Right renal pelvis (tissue), 4 donors: Measurements from ENCODE around the gene C1orf21. TPM values are rescaled to one million over a fixed set of nuclear protein-coding genes. Genes with fewer than 3 reads are reported as not detected.
A peak's percentile ranks its signal among the peaks of the same experiment; 100 is the strongest.
"Not testable (repeated sequence)": the region's sequence is repeated elsewhere in the genome, so short reads cannot be mapped to it uniquely, and the experiment has no call there.

Experiments used
- DNase-seq, 4 donors: peaks; one replicate each; pipeline ENCODE4 v3.0.0-alpha.2; 2013; ENCODE audit warnings: low read depth in 4 of 4, low spot score in 3 of 4, missing footprints in 1 of 4
- polyA plus RNA-seq, 4 donors: library from polyadenylated mRNA; unstranded; fragments of 120-200 nt; gene quantifications; one replicate each; pipeline ENCODE4 v1.2.1, GENCODE V29; 2013; ENCODE audit not compliant: insufficient read length in 4 of 4

C1orf21 gene
- polyA plus RNA-seq, 4 donors, result 38.0 to 44.9 (median 40.7) TPM

DNA sequence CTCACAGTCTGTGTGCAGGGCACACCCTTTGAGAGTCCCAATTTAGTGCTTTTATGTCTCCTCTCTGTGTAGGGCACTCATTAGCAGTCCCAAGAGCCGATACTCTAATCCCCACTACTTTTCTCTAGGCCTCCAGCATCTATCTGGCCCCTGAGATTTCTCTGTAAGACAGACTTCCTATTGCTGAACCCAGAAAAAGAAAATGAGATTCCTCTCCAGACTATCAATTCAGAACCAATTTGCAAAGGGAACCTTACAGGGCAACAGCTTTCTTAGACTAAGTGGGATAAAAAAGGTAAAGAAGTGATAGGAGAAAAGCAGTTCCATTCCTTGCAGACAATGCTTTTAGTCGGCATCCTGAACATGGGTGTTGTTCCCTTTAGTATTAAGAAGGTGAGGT is 195.6 kb downstream of the C1orf21 start:
- no peak for DNase-seq

DNA sequence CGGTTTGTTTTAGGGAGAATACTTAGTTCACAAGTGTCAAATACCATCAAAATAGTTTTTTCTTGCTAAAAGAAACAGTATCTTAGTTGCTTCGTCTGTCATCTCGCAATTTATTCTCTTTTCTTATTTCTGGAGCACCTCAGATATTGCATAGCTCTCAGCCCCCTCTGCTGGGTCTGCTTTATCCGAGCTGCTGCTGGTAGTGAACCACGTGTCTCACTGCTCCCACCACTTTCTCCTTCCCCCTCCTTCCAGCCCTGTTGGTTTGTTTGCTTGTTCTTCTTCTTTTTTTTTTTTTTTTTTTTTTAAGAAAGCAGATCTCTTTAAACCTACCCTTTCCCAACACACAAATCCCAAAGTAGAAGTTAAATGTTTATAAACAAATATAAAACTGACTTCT is 197.0 kb downstream of the C1orf21 start:
- DNase-seq, result no peak

DNA sequence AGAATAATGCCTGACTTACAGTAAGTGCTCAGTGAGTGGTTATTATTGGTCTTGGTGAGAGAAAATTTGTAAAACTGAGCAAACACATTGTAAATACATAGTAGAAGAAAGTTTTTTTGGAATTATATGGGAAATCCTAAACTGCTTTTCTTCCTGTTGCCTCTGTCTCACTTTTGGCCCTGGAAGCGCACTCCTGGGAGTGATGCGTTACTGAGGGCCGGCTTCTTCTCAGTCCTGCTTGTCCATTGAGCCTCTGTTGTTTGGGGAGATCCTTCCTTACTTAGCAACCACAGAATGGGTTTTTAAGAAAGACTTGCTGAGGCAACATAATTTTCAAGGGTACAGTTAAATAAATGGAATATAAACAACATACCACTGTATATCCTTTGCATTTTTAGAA is 201.9 kb downstream of the C1orf21 start:
- no peak for DNase-seq

GRCh38 chr1:184590163-184590750 is 203.4 kb downstream of the C1orf21 start:
- DNase-seq, result no peak

- DNase-seq, result no peak
Observed at GRCh38 chr1:184593597-184593996, 206.8 kb downstream of the C1orf21 start.

DNA sequence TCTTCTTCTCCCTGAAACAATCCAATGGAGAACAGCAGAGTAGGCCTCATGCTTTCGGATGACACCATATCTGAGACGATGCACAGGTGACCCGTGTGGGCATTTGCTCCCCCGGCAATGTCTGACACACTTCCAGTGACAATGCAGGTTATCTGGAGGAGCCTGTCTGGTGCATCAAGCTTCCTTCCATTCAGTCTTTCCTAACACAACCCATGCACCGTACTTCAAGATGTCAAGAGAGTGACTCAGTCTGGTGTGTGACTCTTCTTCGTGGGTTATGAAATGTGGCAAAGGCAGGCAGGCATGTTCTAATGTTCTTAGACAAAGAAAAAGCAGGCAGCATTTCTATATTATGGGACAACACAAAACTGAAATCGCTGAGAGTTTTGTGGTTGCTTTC is 208.8 kb downstream of the C1orf21 start:
- no peak for DNase-seq

GRCh38 chr1:184596950-184597645 is 210.3 kb downstream of the C1orf21 start:
- DNase-seq, result no peak

DNA sequence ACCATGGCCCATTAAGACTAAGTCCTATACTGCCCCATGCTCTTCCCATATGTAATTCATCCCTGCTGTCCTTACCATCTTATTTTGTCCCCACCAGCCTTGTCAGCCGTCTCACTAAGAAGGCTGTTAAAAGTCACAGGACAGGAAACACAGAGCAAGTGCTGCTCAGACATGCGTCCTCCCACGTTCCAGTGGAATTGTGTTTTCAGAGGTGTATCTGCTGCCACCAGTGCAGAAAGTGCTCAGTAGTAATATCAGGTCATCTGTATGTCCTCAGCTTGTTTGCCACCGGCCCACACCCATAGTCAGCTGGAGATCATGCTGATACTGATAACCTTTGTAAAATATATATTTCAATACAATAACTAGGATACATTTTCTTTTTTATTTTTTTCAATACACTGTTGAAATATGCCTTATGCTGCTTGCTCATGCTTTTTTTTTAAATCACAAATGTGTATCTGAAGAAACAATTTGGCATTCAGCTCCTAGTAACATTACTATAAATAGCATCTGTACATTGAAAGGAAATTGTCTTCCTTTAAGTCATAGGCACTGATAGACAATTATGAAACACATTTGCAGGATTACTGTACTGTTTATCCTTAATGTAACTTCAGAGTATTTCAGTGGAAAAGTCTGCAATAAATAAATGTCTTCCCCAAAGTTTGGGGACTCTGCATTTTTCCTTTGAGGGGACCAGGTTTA is 211.0 kb downstream of the C1orf21 start:
- no peak for DNase-seq

GRCh38 chr1:184598403-184599193 is 211.8 kb downstream of the C1orf21 start:
- DNase-seq, result no peak

DNA sequence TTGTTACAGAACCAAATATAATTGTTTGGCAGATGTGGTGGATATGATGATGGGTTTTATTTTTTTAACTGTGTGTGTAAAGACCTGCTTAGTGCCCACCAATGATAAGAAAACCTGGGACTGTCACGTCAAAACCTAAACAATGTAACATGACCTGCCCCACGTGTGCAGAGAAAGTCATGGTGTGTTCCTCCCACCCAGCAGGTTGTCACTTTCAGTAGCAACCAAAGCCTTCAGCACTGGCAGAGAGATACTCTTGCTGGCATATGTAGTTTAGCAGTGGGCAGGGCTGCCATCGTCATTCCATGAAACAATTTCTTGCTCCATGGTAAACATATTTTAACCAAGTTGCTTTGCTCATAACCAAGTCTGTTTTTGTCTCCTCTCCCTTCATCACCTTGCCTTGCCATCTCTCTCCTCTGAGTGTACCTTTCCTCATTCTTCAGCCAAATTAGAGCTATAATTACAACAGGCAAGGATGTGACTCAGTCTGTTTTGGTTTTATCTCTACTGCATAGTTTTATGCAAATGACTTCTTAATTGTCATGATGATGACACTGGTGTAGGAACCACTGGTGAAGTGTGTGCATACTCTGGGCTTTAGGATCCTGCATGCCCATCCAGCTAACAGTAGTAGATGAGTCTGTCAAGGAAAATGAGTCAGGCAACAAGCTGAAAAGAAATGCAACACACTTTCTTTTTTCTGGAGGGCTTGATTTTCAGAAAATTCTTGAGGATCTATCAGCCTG is 217.5 kb downstream of the C1orf21 start:
- DNase-seq, result no peak

DNA sequence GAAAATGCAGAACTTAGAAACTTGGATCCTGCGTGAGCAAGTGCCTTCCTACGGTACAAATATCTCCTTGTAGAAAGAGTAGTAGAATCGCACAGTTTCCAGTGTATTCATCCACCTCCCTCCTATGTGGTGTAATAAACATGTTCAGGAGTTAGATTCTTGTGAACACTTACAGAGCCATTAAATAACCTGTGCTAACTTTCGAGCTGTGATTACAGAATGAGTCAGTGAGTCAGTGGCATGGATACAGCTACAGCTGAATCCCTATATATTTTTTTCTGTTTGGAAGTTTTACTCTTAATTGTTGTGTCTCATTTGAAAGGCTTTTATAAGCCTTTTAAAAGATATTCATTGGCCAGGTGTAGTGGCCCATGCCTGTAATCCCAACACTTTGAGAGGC is 219.1 kb downstream of the C1orf21 start:
- no peak for DNase-seq

GRCh38 chr1:184606786-184607185 is 220.0 kb downstream of the C1orf21 start:
- DNase-seq, result no peak

DNA sequence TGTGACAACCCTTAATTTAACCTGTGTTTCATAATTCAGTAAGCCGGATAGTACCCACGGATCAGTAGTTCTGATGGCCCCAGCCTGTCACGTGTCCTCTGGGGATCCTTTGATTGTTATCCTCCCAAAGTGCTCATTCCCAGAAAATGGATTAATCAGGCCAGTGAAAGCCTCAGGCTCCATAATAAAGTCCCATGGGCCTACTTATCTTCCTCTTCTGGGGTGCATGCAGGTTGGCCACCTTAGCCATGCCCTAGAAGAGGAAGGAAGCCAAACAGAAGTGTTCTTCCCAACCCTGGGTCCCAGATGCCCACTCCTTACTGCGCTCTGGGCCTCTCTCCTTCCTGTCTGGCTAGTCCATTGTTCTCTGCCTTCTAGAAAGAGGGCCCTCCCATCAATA is 221.8 kb downstream of the C1orf21 start:
- no peak for DNase-seq

GRCh38 chr1:184608990-184609389 is 222.2 kb downstream of the C1orf21 start:
- DNase-seq, result no peak

DNA sequence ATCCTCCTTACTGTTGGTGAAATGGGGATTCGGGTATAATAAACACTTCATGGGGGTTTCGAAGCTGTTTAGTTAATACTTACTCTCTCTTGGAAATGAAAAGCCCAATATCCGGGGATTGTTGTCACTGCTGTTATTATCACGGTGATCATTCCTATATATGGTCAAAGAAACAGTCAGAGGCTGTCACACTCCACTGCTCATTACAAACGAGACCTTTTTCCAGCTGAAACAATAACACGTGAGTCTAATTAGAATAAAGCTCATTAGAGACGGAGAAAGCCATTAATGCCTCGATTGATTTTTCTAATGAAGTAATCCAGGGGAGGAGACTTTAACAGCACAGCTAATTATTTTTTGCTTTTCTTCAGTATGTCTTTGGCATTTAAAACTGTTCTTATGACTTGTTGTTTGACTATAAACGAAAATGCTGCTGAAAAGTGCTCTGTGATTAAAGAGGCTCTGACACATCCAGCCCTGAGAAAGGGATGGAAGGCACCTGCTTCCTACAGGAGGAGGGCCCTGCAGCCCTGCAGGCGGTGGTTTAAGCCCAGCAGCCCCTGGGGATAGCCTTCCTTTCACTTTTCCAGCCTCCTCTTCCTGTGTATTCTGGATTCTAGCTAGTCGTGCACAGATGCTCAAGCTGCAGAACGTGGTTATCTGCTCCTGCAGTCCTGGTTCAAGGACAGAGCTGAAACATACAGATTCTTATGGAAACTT is 224.2 kb downstream of the C1orf21 start:
- peak in 2 of 4 donors; percentile 28 to 61 for DNase-seq

DNA sequence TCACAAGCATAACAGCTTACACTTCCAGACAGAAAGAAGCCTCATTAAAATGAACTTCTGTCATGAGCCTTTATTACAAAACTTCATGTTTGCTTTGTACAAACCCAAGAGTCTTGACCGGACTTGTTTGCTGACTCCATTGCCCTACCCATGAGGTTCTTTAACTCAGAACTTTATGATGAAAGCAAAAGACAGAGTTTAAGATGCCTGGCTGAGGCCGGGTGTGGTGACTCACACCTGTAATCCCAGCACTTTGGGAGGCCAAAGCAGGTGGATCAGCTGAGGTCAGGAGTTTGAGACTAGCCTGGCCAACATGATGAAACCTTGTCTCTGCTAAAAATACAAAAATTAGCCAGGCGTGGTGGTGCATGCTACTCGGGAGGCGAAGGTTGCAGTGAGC is 225.4 kb downstream of the C1orf21 start:
- not testable (repeated sequence) for DNase-seq

- no peak for DNase-seq
Observed at GRCh38 chr1:184614667-184615066, 227.8 kb downstream of the C1orf21 start.

GRCh38 chr1:184615301-184615700 is 228.5 kb downstream of the C1orf21 start:
- no peak for DNase-seq

GRCh38 chr1:184616504-184616903 is 229.7 kb downstream of the C1orf21 start:
- no peak for DNase-seq
